Cardiac fibroblast (primary cell): ENCODE measurements around the gene KLHDC4.

Experiments
- DNase-seq, 2 donors: peaks; one replicate each; pipeline versions ENCODE4 v3.0.0 to v3.0.0-alpha.2; 2010; ENCODE audit warnings: low read depth in 2 of 2
- H3K4me3 ChIP-seq, 2 donors: replicated peaks in 1 of 2; 1 replicate in 1 of 2; 2 replicates in 1 of 2; pipeline ENCODE4 v1.5.1; 2011; ENCODE audit warnings: low read depth in 2 of 2, low read length in 2 of 2, mild to moderate bottlenecking in 2 of 2, moderate library complexity in 1 of 2
- TF ChIP-seq, protein P1 (sequence below): IDR thresholded peaks from one replicate; pipeline ENCODE4 v1.5.1; 2011; ENCODE audit warnings: low read depth, mild to moderate bottlenecking, low read length, inconsistent platforms

The KLHDC4 gene

DNA sequence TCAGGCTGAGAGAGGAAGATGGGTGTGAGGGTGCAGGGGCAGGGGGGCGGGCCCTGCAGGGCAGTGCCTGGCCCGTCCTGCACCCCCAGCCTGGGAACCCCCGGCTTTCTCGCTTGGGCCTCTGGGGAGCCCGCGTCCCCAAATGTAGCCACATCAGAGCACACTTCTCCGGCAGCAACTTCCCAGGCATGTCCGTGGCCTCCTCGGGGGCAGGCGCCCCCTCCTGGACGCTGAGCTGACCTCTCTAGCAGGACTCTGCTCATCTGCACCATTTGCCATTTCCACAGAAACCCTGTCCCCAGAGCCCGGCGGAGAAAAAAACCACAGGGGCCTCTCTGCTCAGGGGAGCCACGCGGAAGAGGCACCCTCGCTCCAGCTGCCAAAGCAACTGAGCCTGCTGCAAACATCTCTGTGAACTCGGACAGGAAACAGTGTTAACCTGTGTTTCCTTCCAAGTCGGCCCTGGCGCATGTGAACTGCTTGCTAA is 63.4 kb downstream of the KLHDC4 start:
- DNase-seq = peak; percentile 40 to 52
- H3K4me3 ChIP-seq = no peak overlapping the region
- TF ChIP-seq, protein P1, sequence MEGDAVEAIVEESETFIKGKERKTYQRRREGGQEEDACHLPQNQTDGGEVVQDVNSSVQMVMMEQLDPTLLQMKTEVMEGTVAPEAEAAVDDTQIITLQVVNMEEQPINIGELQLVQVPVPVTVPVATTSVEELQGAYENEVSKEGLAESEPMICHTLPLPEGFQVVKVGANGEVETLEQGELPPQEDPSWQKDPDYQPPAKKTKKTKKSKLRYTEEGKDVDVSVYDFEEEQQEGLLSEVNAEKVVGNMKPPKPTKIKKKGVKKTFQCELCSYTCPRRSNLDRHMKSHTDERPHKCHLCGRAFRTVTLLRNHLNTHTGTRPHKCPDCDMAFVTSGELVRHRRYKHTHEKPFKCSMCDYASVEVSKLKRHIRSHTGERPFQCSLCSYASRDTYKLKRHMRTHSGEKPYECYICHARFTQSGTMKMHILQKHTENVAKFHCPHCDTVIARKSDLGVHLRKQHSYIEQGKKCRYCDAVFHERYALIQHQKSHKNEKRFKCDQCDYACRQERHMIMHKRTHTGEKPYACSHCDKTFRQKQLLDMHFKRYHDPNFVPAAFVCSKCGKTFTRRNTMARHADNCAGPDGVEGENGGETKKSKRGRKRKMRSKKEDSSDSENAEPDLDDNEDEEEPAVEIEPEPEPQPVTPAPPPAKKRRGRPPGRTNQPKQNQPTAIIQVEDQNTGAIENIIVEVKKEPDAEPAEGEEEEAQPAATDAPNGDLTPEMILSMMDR = peak; percentile 73

GRCh38 chr16:87701505-87701921 is 64.3 kb downstream of the KLHDC4 start:
- H3K4me3 ChIP-seq = no peak overlapping the region
- no peak for DNase-seq
- TF ChIP-seq, protein P1 = no peak

- TF ChIP-seq, protein P1 = no peak
- no peak for DNase-seq
- H3K4me3 ChIP-seq = no peak overlapping the region
Measured at GRCh38 chr16:87701078-87701460, 64.7 kb downstream of the KLHDC4 start.

GRCh38 chr16:87700406-87701077 is 65.2 kb downstream of the KLHDC4 start:
- TF ChIP-seq, protein P1 = no peak
- no peak overlapping the region for H3K4me3 ChIP-seq
- no peak for DNase-seq

DNA sequence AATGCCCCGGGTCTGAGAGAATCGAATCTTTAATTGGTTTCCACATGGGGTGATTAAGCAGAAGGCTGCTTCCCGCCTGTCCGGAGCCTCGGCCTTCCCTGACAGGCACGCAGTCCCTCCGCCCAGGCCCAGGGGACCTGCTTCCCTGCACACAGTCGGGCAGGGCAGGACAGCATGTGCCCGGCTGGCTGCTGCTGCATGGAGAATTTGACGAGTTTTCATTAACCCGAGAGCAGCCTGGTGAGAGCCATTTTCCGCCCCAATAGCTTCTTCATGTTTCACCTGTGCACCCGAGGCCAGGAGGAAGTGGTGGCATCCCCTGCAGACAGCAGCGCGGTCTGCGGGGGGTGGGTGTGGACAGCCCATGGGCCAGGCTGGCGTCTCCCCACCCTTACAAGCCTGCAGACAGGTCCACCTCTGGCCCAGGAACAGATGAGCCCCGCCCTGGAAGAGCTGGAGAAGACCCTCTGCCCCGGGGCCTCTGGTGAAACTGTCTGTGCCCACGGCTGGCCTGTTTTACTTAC is 67.0 kb downstream of the KLHDC4 start:
- TF ChIP-seq, protein P1 = no peak
- DNase-seq = no peak

GRCh38 chr16:87698241-87698640 is 67.5 kb downstream of the KLHDC4 start:
- no peak for DNase-seq
- H3K4me3 ChIP-seq = no peak overlapping the region
- TF ChIP-seq, protein P1 = no peak

More for the DNA sequence above, 67.0 kb downstream of the KLHDC4 start:
- H3K4me3 ChIP-seq = no peak overlapping the region
